Retinal pigment epithelial cell (primary cell): Measurements from ENCODE around the gene MICA.
"Not testable (repeated sequence)": the region's sequence is repeated elsewhere in the genome, so short reads cannot be mapped to it uniquely, and the experiment has no call there.

ENCODE experiments used
- DNase-seq: peaks from one replicate; pipeline ENCODE4 v3.0.0-alpha.2; 2010; ENCODE audit warnings: low read depth
- H3K4me3 ChIP-seq: 2 replicates; pipeline ENCODE4 v1.5.1; 2011; ENCODE audit warnings: mild to moderate bottlenecking, low read length, control low read depth, moderate library complexity
- TF ChIP-seq, protein P1 (sequence below): conservative IDR thresholded peaks from 2 replicates; pipeline ENCODE4 v1.5.1; 2011; ENCODE audit warnings: low read depth, low read length, control low read depth, inconsistent platforms

The MICA gene

DNA sequence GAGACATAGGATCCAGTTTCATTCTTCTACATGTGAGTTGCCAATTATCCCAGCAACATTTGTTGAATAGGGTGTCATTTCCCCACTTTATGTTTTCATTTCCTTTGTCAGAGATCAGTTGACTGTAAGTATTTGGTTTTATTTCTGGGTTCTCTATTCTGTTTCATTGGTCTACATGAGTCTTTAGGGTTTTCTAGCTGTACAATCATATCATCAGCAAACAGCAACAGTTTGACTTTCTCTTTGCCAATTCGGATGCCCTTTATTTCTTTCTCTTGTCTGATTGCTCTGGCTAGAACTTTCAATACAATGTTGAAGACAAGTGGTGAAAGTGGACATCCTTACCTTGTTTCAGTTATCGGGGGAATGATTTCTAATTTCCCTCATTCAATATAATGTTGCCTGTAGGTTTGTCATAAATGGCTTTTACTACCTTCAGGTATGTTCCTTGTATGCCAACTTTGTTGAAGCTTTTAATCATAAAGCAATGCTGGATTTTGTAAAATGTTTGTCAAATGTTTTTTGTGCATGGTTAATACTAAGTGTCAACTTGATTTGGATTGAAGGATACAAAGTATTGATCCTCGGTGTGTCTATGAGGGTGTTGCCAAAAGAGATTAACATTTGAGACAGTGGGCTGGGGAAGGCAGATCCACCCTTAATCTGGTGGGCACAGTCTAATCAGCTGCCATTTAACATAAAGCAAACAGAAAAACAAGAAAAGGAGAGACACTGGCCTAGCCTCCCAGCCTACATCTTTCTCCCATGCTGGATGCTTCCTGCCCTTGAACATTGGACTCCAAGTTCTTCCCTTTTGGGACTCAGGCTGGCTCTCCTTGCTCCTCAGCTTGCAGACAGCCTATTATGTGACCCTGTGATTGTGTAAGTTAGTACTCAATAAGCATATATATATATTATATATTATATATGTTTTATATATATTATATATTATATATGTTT lies 23.3 kb downstream of the MICA start:
- no peak overlapping the region for H3K4me3 ChIP-seq
- TF ChIP-seq, protein P1, sequence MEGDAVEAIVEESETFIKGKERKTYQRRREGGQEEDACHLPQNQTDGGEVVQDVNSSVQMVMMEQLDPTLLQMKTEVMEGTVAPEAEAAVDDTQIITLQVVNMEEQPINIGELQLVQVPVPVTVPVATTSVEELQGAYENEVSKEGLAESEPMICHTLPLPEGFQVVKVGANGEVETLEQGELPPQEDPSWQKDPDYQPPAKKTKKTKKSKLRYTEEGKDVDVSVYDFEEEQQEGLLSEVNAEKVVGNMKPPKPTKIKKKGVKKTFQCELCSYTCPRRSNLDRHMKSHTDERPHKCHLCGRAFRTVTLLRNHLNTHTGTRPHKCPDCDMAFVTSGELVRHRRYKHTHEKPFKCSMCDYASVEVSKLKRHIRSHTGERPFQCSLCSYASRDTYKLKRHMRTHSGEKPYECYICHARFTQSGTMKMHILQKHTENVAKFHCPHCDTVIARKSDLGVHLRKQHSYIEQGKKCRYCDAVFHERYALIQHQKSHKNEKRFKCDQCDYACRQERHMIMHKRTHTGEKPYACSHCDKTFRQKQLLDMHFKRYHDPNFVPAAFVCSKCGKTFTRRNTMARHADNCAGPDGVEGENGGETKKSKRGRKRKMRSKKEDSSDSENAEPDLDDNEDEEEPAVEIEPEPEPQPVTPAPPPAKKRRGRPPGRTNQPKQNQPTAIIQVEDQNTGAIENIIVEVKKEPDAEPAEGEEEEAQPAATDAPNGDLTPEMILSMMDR, result no peak
- no peak for DNase-seq

DNA sequence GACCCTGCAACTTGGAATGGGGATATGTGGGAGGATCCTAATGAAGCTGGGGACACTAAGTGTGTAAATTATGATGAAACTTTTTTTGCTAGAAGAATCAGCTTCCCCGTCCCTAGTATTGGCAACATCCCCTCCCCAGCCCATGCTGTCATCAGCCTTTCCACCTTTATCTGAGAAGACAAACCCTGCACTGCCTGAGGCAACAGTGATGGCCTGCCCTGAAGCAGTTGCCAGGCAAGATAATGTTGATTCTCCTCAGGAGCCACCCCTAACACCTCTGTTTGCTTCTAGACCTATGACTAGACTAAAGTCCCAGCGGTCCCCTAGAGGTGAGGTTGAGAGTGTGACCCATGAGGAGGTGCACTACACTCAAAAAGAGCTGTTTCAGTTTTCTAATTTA lies 27.1 kb downstream of the MICA start:
- no peak for DNase-seq
- TF ChIP-seq, protein P1, result no peak
- H3K4me3 ChIP-seq, result no peak overlapping the region

GRCh38 chr6:31435051-31435450 lies 31.7 kb downstream of the MICA start:
- DNase-seq, H3K4me3 ChIP-seq: not testable (repeated sequence)

- no peak overlapping the region for H3K4me3 ChIP-seq
- TF ChIP-seq, protein P1, result no peak
- no peak for DNase-seq
Observed at GRCh38 chr6:31438222-31438621, 34.8 kb downstream of the MICA start.

DNA sequence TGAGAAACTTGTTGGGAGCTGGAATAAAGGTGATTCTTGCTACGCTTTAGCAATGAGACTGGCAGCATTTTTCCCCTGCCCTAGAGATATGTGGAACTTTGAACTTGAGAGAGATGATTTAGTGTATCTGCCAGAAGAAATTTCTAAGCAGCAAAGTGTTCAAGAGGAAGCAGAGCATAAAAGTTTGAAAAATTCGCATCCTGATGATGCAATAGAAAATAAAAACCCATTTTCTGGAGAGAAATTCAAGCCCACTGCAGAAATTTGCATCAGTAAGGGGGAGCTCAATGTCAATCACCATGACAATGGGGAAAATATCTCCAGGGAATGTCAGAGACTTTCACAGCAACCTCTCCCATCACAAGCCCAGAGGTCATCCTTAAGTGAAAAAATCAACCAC lies 35.3 kb downstream of the MICA start:
- DNase-seq, result no peak
- H3K4me3 ChIP-seq, result no peak overlapping the region
- TF ChIP-seq, protein P1, result no peak

DNA sequence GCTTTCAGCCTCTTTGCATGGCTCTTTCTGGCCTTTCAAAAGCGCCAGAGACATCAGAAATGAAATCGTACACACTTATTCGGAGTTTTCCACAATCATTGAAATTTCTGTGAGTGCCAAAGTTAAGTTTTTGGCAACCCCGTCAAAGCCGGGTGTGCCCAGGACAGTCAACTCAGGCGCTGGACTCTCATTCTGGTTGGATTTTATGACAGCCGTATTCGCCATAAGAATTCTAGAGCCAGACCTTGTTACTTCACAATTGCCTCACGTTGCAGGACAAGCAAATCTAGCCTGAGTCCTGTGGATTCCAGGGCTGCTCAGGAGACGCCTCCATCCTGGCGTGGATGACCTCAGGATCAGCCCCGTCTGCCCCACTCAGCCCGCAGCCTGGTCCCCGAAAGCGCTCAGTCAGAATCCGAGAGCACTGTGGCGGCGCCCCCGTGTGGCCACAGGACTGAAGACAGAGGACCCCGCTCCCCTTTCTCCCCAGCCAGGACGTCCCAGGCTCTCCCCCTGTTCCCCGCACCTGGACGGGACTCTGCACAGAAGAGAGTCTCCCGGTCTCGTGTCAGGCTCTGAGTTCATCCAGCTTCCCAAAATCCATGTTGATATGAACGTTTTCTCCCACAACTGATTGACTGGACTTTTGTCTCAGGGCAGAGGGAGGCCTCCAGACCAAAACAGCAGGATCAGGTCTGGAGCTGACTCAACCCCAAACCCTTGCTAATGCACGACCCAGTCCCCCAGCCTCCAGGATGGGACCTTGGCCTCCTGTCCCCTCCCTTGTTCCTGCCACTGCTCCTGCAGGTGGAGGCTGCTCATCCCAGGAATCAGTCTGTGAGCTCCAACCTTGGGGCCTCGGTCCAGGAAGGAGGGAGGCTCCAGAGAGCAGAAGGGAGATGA lies 38.2 kb downstream of the MICA start:
- DNase-seq, result no peak
- no peak overlapping the region for H3K4me3 ChIP-seq
- TF ChIP-seq, protein P1, result peak; percentile 85

DNA sequence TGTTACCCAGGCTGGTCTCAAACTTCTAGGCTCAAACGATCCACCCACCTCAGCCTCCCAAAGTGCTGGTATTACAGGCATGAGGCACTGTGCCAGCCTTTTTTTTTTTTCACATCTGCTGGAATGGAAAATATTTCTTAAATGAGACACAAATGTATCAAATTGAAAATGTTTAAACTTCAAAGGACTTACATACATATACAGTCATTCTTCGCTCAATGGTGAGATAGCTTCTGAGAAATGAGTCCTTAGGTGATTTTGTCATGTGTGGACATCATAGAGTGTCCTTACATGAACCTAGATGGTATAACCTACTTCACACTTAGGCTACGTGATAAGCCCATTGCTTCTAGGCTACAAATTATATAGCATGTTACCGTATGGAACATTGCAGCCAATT lies 43.1 kb downstream of the MICA start:
- TF ChIP-seq, protein P1, result no peak
- no peak overlapping the region for H3K4me3 ChIP-seq
- no peak for DNase-seq

- DNase-seq, H3K4me3 ChIP-seq: not testable (repeated sequence)
Observed at GRCh38 chr6:31446999-31447789, 43.8 kb downstream of the MICA start.
